ENCODE results near the gene KRT40. TPM values are rescaled to one million over a fixed set of nuclear protein-coding genes. Genes with fewer than 3 reads are reported as not detected.

Gene KRT40
- total and polyA plus RNA-seq, 2 of the 8 experiments (the other 6 are each of a cell fraction or from before 2014, with no cell fraction given), result not detected

DNA sequence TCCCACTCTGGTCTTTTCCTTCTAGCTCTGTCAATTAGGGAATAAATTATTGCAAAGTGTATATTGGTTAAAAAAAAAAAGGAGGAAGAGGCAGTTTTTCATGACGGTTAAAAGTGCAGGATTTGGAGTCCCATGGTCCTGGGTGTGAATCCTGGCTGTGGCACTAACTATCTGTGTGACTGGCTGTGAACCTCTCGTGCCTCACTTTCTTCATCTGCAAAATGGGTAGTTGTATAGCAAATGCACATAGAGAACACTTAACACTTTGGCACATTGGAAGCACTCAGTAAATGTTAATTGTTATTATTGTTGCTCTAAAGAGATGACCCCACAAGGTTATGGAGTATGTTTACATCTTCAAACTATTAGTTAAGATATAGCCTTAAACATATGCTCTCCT, 36.2 kb downstream of the KRT40 start:
- H3K27me3 ChIP-seq (replicated peaks in 1 of 4; ENCODE audit: control insufficient read depth in 3 of 4, extremely low read depth in 1 of 4, insufficient read depth in 3 of 4, low read length in 3 of 4), result no peaks in the 10 kb centered on the region
- no peak overlapping the region for H3K9ac ChIP-seq (replicated peaks in 1 of 4; ENCODE audit: extremely low read depth in 1 of 4, low read depth in 3 of 4, low read length in 3 of 4)
- no peaks in the 10 kb centered on the region for H3K23me2 ChIP-seq (ENCODE audit: low read depth, low read length)
- H3K56ac ChIP-seq (replicated peaks; ENCODE audit: insufficient read length, low read depth, low read length), result no peak overlapping the region
- no peaks in the 10 kb centered on the region for H3K79me1 ChIP-seq (ENCODE audit: low read depth, low read length)
- H4K91ac ChIP-seq (replicated peaks; ENCODE audit: insufficient read length, low read length), result no peak overlapping the region
- no peak overlapping the region for H3K18ac ChIP-seq (ENCODE audit: extremely low read depth, low read length)
- H2BK12ac ChIP-seq (ENCODE audit: low read depth, low read length), result no peak overlapping the region
- H2BK15ac ChIP-seq (ENCODE audit: low read length), result no peak overlapping the region
- ChIA-PET POLR2A (ENCODE audit: partially characterized antibody) (no interaction called here), CTCF (ENCODE audit: partially characterized antibody) (interaction anchor here (1.9 to 4.0 kb wide), 2 partner anchors 15 to 374 kb away, joined by 5 to 12 read pairs; no protein-coding TSS in a partner anchor)
- H3K79me2 ChIP-seq (ENCODE audit: control insufficient read depth in 1 of 2, insufficient read depth in 2 of 2, low read length in 2 of 2), result no peaks in the 10 kb centered on the region
- no peak overlapping the region for H2AK5ac ChIP-seq (ENCODE audit: low read depth, low read length)
- FAIRE-seq, result no peak
- H2BK120ac ChIP-seq (replicated peaks; ENCODE audit: low read depth, low read length), result no peak overlapping the region
- no peak overlapping the region for H3K23ac ChIP-seq (ENCODE audit: insufficient read length)
- WGBS, 2 experiments (ENCODE audit: extremely low coverage in 1 of 2, insufficient coverage in 1 of 2, insufficient read length in 1 of 2, insufficient replicate concordance in 2 of 2, low coverage in 1 of 2, low lambda C conversion rate in 2 of 2, missing lambda C conversion rate in 1 of 2), result 88% methylated on average over 2 of the region's 2 CpGs; no CpG with 5 or more reads in 1 of the 2 experiments
- no peaks in the 10 kb centered on the region for H3K9me3 ChIP-seq (ENCODE audit: insufficient read depth in 2 of 2, low read depth in 1 of 2, low read length in 1 of 2)
- no peak overlapping the region for H2BK20ac ChIP-seq (ENCODE audit: low read length)
- H4K20me1 ChIP-seq (replicated peaks in 1 of 2; ENCODE audit: control insufficient read depth in 1 of 2, insufficient read depth in 2 of 2, low read length in 2 of 2), result no peaks in the 10 kb centered on the region
- H3K4me3 ChIP-seq (ENCODE audit: extremely low read depth in 1 of 4, insufficient read depth in 2 of 4, low read depth in 3 of 4, low read length in 4 of 4), result no peak overlapping the region
- no peak overlapping the region for H4K5ac ChIP-seq (ENCODE audit: insufficient read length, low read depth, low read length)
- no peaks in the 10 kb centered on the region for H3K36me3 ChIP-seq (ENCODE audit: control insufficient read depth in 2 of 4, insufficient read depth in 4 of 4, low read length in 3 of 4)
- no peaks in the 10 kb centered on the region for H3K4me1 ChIP-seq (replicated peaks in 1 of 4; ENCODE audit: control insufficient read depth in 3 of 4, insufficient read depth in 4 of 4, low read length in 3 of 4)
- no peak for DNase-seq (ENCODE audit: low read depth in 1 of 2, low spot score in 2 of 2)
- no peak overlapping the region for H3K14ac ChIP-seq (ENCODE audit: insufficient read length)
- H2BK5ac ChIP-seq (ENCODE audit: low read depth, low read length), result no peak overlapping the region
- H2AFZ ChIP-seq (ENCODE audit: low read length), result no peak overlapping the region
- H3K27ac ChIP-seq (ENCODE audit: low read depth, low read length), result no peak overlapping the region
- no peak overlapping the region for H4K8ac ChIP-seq (ENCODE audit: extremely low read depth, insufficient read depth, low read length)
- no peak overlapping the region for H3K4me2 ChIP-seq (ENCODE audit: insufficient read depth in 1 of 2, low read depth in 2 of 2, low read length in 2 of 2)
- no peak overlapping the region for H3K4ac ChIP-seq (replicated peaks; ENCODE audit: insufficient read length, low read depth, low read length)
- TF ChIP-seq TBP (IDR thresholded peaks at IDR 0.05; ENCODE audit: low read depth, low read length) (no peak), TAF1 (IDR thresholded peaks at IDR 0.05; ENCODE audit: low read depth, low read length) (no peak), SP1 (IDR thresholded peaks at IDR 0.05; ENCODE audit: low read depth, low read length) (no peak), CTBP2 (IDR thresholded peaks at IDR 0.05; ENCODE audit: borderline replicate concordance, insufficient read depth, insufficient read length, low read length) (no peak), RBBP5 (IDR thresholded peaks at IDR 0.05; ENCODE audit: borderline replicate concordance, low read depth, low read length) (no peak), NRF1 (IDR thresholded peaks at IDR 0.05; ENCODE audit: low read depth, low read length) (no peak), CREB1 (IDR thresholded peaks at IDR 0.05) (no peak), EGR1 (IDR thresholded peaks at IDR 0.05; ENCODE audit: borderline replicate concordance, low read depth, low read length) (no peak), CBX8 (IDR thresholded peaks at IDR 0.05; ENCODE audit: borderline replicate concordance, low read depth, low read length) (no peak), SUZ12 (IDR thresholded peaks at IDR 0.05; ENCODE audit: low read length) (no peak), GTF2F1 (IDR thresholded peaks at IDR 0.05; ENCODE audit: borderline replicate concordance, low read depth, low read length) (no peak), EZH2 (IDR thresholded peaks at IDR 0.05; ENCODE audit: low read depth, low read length, severe bottlenecking) (no peak), SAP30 (IDR thresholded peaks at IDR 0.05; ENCODE audit: insufficient read depth, insufficient replicate concordance, low read length) (no peak), RFX5 (IDR thresholded peaks at IDR 0.05; ENCODE audit: borderline replicate concordance, low read depth, low read length) (no peak), SP2 (IDR thresholded peaks at IDR 0.05; ENCODE audit: low read length) (no peak)

Data from H1 (cell line).